ENCODE measurements around the gene COMMD6. TPM values are rescaled to one million over a fixed set of nuclear protein-coding genes. Genes with fewer than 3 reads are reported as not detected.
A peak's percentile ranks its signal among the peaks of the same experiment; 100 is the strongest.

COMMD6 gene
- total and polyA plus RNA-seq, 2 of the 13 experiments (the other 11 are each of a cell fraction or from before 2014, with no cell fraction given), result 97.0 to 164 TPM

- TF ChIP-seq MED13 (CRISPR knock-in tag; IDR thresholded peaks at IDR 0.05) (peak; percentile 36; the same call in 1 of the 2 replicates), SOX13 (IDR thresholded peaks at IDR 0.05) (peak; percentile 31; the same call in 1 of the 2 replicates), SOX13 (CRISPR knock-in tag; conservative IDR thresholded peaks at IDR 0.05 in 1 of 2, IDR thresholded peaks at IDR 0.05 in 1 of 2) (peak in 1 of 2 experiments; percentile 49; a peak in 2 of 4 replicates), RXRA (CRISPR knock-in tag; IDR thresholded peaks at IDR 0.05) (peak; percentile 65; the same call in 1 of the 2 replicates), ZNF20 (CRISPR knock-in tag; IDR thresholded peaks at IDR 0.05) (no peak), IKZF5 (CRISPR knock-in tag; IDR thresholded peaks at IDR 0.05) (0 out of 2 replicates have a peak, but pooled peaks have one; percentile 53), DPF2 (CRISPR knock-in tag; IDR thresholded peaks at IDR 0.05; ENCODE audit: borderline replicate concordance, low read depth) (no peak), HNF1A (IDR thresholded peaks at IDR 0.05; ENCODE audit: low read depth) (no peak), HNF1A (CRISPR knock-in tag; IDR thresholded peaks at IDR 0.05; ENCODE audit: borderline replicate concordance) (peak; percentile 56; the same call in 1 of the 2 replicates), NR2F2 (IDR thresholded peaks at IDR 0.05; ENCODE audit: borderline replicate concordance, low read depth) (0 out of 2 replicates have a peak, but pooled peaks have one; percentile 11), ZBTB46 (CRISPR knock-in tag; IDR thresholded peaks at IDR 0.05; ENCODE audit: borderline replicate concordance) (no peak), KLF6 (CRISPR knock-in tag; IDR thresholded peaks at IDR 0.05) (no peak), RAD51 (IDR thresholded peaks at IDR 0.05; ENCODE audit: borderline replicate concordance) (no peak), ZSCAN25 (CRISPR knock-in tag; IDR thresholded peaks at IDR 0.05) (peak; percentile 86), NFIB (CRISPR knock-in tag; IDR thresholded peaks at IDR 0.05; ENCODE audit: borderline replicate concordance) (no peak), RXRB (CRISPR knock-in tag; IDR thresholded peaks at IDR 0.05; ENCODE audit: borderline replicate concordance) (peak; percentile 42), ZIK1 (CRISPR knock-in tag; IDR thresholded peaks at IDR 0.05; ENCODE audit: borderline replicate concordance, low read depth) (no peak), ZMAT5 (CRISPR knock-in tag; IDR thresholded peaks at IDR 0.05; ENCODE audit: borderline replicate concordance, low read depth) (no peak), GLI4 (CRISPR knock-in tag; IDR thresholded peaks at IDR 0.05; ENCODE audit: borderline replicate concordance) (no peak), KDM4B (CRISPR knock-in tag; IDR thresholded peaks at IDR 0.05) (peak; percentile 60; the same call in 1 of the 2 replicates), FOSL2 (CRISPR knock-in tag; IDR thresholded peaks at IDR 0.05) (peak; percentile 40)
These were observed 55.4 kb downstream of the COMMD6 start, which contains the start of gene TBC1D4 (continued) for GRCh38 chr13:75482070-75482819.

Measured in HepG2 (cell line).